Brain microvascular endothelial cell (primary cell): ENCODE measurements around the gene CDKN2AIPNL.

Experiments
- DNase-seq: peaks from one replicate; pipeline ENCODE4 v3.0.0-alpha.2; 2020
- H3K27ac ChIP-seq: fragments of 250-450 bp; sonication (Bioruptor Pico); 2 replicates; pipeline ENCODE4 v1.5.1; 2020; ENCODE audit warnings: mild to moderate bottlenecking, moderate library complexity
- H3K27me3 ChIP-seq: fragments of 250-450 bp; sonication (Bioruptor Pico); replicated peaks from 2 replicates; pipeline ENCODE4 v1.5.1; 2020; ENCODE audit warnings: mild to moderate bottlenecking
- H3K36me3 ChIP-seq: fragments of 250-450 bp; sonication (Bioruptor Pico); replicated peaks from 2 replicates; pipeline ENCODE4 v1.5.1; 2020; ENCODE audit warnings: mild to moderate bottlenecking
- H3K4me3 ChIP-seq: 2 replicates; pipeline ENCODE4 v1.5.1; 2011; ENCODE audit warnings: low read depth, mild to moderate bottlenecking, control low read depth, low read length, moderate library complexity
- CTCF ChIP-seq: IDR thresholded peaks from 2 replicates; pipeline ENCODE4 v1.5.1; 2011; ENCODE audit warnings: low read depth, mild to moderate bottlenecking, moderate library complexity, low read length, control low read depth, inconsistent platforms; ENCODE audit errors: missing control alignments
- in situ Hi-C: cut with HindIII; loops from 2 replicates; pipeline ENCODE4 v1.10.0; 2017; ENCODE audit warnings: low sequenced_read_pairs, low pct_ligation_motif_present

CDKN2AIPNL gene

GRCh38 chr5:134409321-134409720 is 2.4 kb downstream of the CDKN2AIPNL start:
- no peaks in the 10 kb centered on the region for H3K27me3 ChIP-seq
- no peak for TF ChIP-seq CTCF
- H3K36me3 ChIP-seq: no peaks in the 10 kb centered on the region
- no peak overlapping the region for H3K27ac ChIP-seq
- DNase-seq: no peak
- no peak overlapping the region for H3K4me3 ChIP-seq
- in situ Hi-C loops: no loop called here

GRCh38 chr5:134406390-134406789 is 5.3 kb downstream of the CDKN2AIPNL start:
- Histone ChIP-seq H3K27me3 (no peaks in the 10 kb centered on the region), H3K4me3 (no peak overlapping the region), H3K27ac (no peak overlapping the region), H3K36me3 (no peaks in the 10 kb centered on the region)
- DNase-seq: no peak
- no peak for TF ChIP-seq CTCF
- in situ Hi-C loops: no loop called here

GRCh38 chr5:134403951-134404350 is 7.7 kb downstream of the CDKN2AIPNL start:
- DNase-seq: no peak
- no peak overlapping the region for H3K4me3 ChIP-seq
- TF ChIP-seq CTCF: no peak
- no peak overlapping the region for H3K27ac ChIP-seq
- in situ Hi-C loops: no loop called here
- no peaks in the 10 kb centered on the region for H3K27me3 ChIP-seq
- H3K36me3 ChIP-seq: peaks cover 2% of the 10 kb centered on the region

- in situ Hi-C loops: no loop called here
- DNase-seq: no peak
- H3K27ac ChIP-seq: no peak overlapping the region
- no peak for TF ChIP-seq CTCF
- H3K4me3 ChIP-seq: no peak overlapping the region
- no peaks in the 10 kb centered on the region for H3K27me3 ChIP-seq
- H3K36me3 ChIP-seq: peaks cover 22% of the 10 kb centered on the region
These were observed 13.0 kb downstream of the CDKN2AIPNL start for GRCh38 chr5:134398609-134399155.

- in situ Hi-C loops: no loop called here
- Histone ChIP-seq H3K27ac (no peak overlapping the region), H3K36me3 (peaks cover 33% of the 10 kb centered on the region), H3K4me3 (no peak overlapping the region), H3K27me3 (no peaks in the 10 kb centered on the region)
- TF ChIP-seq CTCF: no peak
- DNase-seq: no peak
These were observed 14.5 kb downstream of the CDKN2AIPNL start for GRCh38 chr5:134397196-134397595.

GRCh38 chr5:134396274-134396673 is 15.4 kb downstream of the CDKN2AIPNL start:
- no peak for TF ChIP-seq CTCF
- in situ Hi-C loops: no loop called here
- no peak for DNase-seq
- Histone ChIP-seq H3K36me3 (peaks cover 42% of the 10 kb centered on the region), H3K4me3 (no peak overlapping the region), H3K27me3 (no peaks in the 10 kb centered on the region), H3K27ac (no peak overlapping the region)
